Medulla oblongata (tissue), 1 donor: ENCODE results near the gene GSTM4.
"Not testable (repeated sequence)": the region's sequence is repeated elsewhere in the genome, so short reads cannot be mapped to it uniquely, and the experiment has no call there.

Source experiments
- DNase-seq: peaks from one replicate; pipeline ENCODE4 v3.0.0-alpha.2; 2015; ENCODE audit errors: extremely low spot score

GSTM4 gene

DNA sequence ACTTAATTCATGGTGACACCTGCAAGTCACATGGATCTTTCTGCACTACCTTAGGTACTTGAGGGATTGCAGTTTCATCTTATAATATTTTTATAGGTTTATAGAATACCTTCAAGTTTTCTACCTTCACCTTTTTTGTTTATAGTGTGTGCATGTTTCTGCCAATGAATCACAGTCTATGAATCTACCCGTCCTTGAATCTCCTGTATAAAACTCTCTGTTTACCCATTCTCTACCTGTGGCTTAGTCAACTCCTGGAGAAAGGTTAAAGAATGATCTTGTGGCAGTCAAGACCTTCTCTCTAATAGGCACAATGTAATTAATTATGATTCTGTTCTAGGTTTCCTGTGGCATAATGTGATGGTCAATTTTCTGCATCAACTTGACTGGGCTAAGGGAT, 8.8 kb downstream of the GSTM4 start:
- peak; percentile 1 for DNase-seq

DNA sequence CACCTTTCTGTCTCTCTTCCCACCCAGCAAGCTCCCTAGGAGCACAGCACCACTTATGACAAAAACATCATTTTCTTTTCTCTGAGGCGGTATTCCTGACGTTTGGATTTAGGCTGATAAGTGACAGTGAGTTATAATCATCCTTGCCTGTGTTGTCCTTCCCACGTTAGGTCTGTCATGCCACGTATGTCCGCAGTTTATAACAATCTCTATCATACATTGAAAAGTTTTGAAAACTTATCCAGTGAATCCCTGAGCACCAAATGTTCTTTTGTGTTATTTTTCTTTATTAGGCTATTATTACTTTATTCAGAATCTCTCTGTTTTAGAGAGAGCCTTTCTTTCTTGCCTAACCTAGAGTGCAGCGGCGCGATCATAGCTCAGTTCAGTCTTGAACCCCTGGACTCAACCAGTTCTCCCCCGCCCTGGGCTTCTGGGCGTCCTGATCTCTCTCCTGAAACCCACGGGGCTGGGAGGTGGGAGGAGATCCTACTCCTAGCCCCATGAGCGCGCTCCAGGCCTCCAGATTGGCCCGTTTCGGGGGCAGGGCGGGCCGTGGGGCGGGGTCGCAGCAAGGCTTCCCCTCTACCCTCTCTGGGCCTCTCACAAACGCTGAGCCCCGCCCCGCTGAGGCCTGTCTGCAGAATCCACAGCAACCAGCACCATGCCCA, 11.7 kb downstream of the GSTM4 start, which contains the start of gene GSTM2:
Gene GSTM2, plus strand, starts transcription at position 606 of the 671 bp plus-strand sequence. Its CDS starts 59 bp downstream, at position 665.
- peak; percentile 89 for DNase-seq

DNA sequence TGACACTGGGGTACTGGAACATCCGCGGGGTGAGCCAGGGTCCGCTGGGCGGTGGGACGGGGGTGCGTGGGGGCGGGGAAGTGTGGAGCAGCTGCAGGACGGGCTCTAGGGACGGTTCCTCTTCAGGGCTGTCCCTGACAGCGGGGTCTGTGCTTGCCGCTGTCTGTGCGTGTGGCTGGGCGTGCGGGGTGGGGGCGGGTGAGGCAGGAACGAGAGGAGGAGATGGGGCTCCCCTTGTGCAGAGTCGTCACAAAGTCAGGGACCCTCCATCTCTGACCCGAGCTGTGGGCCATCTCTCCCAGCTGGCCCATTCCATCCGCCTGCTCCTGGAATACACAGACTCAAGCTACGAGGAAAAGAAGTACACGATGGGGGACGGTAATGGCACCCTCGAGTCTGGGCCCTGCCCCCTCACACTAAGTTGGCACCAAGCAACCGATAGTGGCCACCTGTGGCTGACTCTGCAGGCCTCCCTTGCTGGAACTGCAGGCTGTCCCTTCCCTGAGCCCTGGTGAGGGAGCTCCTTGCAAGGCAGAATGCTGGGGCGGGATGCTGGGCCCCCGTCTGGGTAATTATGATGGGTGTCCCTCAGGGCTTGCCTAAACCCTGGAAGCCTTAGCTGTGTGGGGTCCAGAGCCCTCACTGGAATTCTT, 12.3 kb downstream of the GSTM4 start:
- peak; percentile 2 for DNase-seq

DNA sequence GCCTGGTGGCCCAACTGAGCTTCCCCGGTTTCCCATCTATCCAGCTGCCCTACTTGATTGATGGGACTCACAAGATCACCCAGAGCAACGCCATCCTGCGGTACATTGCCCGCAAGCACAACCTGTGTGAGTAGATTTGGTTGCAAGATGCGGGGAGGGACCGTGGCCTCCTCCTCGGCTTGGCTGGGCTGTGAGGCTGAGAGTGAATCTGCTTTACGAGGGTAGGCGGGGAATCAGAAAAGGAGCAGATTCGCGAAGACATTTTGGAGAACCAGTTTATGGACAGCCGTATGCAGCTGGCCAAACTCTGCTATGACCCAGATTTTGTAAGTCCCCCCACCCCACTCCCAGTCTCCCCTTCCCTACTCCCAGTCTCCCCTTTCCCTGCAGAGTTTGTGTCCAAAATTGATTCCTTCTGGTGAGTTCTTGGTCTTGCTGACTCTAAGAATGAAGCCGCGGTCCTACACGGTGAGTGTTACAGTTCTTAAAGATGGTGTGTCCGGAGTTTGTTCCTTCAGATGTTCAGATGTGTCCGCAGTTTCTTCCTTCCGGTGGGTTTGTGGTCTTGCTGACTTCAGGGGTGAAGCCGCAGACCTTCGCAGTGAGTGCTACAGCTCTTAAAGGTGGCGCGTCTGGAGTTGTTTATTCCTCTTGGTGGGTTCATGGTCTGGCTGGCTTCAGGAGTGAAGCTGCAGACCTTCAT, 13.5 kb downstream of the GSTM4 start:
- peak; percentile 1 for DNase-seq

DNA sequence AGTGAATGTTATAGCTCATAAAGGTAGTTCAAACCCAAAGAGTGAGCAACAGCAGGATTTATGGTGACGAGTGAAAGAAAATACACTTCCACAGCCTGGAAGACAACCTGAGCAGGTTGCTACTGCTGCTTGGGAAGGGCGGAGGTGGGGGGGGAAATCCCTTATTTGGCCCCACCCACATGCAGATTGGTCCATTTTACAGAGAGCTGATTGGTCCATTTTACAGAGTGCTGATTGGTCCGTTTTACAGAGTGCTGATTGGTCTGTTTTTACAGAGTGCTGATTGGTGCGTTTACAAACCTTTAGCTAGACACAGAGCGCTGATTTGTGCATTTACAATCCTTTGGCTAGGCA, 14.0 kb downstream of the GSTM4 start:
- not testable (repeated sequence) for DNase-seq

DNA sequence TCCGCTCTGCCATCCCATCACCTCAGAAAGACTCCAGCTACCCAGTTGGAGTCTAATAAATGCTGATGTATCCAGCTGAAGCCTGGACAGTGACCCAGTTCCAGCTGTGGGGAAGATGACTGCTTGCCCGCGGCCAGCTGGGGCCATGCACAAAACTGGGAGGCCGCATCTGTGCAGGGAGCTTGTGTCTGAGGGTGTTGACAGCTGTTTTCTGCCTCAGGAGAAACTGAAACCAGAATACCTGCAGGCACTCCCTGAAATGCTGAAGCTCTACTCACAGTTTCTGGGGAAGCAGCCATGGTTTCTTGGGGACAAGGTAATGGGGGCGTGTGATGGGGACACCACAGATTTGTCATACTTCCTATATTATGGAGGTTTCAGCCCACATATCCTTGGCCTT, 15.2 kb downstream of the GSTM4 start:
- no peak for DNase-seq

DNA sequence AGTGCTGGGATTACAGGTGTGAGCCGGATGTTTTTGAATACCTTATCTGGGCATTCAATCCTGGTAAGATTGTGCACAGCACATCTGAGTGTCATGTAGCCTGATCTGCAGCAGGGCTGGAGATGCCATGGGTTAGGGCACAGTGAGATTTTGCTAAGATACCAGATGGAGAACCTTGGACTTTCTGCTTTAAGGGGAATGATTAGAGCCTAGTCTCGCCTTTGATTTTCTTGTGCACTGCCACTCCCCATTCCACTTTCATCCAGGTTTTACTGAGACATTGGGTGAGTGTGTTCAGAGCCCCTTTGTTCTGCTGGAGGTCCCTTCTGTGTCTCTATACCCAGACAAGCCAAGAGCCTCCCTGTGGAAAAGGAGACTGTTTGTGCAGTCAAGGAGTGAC, 18.0 kb downstream of the GSTM4 start:
- DNase-seq, result not testable (repeated sequence)

DNA sequence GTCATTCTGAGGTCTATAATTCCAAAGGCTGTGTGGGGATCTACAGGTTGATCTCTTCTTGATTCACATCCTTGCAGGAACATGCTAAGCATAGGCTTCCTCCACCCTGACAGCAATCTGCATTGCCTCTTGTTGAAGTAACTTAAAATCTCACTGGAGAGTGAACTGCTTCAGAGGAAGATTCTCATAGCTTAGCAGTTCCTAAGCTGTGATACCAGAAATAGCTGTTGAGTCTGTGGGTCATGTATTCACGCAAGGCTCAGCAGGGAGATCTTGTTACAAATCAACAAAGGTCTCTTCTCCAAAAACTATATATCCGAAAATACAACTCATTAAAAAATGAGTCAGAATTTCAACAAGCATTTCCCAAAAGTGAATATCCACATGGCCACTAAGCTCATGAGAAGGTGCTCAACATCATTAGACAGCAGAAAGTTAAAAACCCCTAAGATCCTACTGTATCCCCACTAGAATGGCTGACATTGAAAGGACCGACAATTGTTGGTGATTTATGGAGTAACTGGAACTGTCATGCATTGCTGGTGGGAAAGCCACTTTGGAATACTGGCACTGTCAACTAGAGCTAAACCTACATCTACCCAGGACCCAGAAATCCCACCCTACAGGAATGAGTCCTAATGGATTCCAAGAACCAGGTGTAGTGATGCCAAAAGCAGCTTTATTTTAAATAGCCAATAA, 20.9 kb downstream of the GSTM4 start:
- not testable (repeated sequence) for DNase-seq

DNA sequence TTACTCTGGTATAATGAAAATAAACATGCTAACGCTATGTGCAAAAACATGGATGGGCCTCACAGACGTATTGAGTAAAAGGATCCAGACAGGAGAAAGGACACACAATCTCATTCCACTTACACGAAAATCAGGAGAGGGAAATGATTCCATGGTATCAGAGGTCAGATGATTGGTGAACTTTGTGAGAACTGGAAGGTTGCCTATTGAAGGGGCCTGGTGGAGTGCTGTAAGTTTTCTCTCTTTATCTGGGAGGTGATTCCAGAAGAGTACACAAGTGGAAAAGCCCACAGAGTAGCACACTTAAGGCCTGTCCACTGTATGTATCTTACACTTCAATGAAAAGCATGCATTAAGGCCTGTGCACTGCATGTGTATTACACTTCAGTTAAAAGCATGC, 21.6 kb downstream of the GSTM4 start:
- DNase-seq, result no peak

DNA sequence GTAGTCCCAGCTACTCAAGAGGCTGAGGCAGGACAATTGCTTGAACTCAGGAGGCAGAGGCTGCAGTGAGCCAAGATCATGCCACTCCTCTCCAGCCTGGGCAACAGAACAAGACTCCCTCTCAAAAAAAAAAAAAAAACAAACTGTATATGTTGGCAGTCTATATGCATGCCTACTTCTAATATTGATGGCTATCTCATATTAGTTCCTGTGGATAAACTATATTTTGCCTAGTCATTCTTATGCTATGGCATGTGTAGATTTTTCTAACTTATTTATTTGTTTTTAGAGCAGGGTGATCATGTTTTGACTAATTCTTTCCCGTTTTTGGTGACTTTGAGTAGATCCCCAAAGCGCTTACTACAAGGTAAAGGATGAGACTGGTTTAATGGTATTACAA, 22.7 kb downstream of the GSTM4 start:
- DNase-seq, result not testable (repeated sequence)

DNA sequence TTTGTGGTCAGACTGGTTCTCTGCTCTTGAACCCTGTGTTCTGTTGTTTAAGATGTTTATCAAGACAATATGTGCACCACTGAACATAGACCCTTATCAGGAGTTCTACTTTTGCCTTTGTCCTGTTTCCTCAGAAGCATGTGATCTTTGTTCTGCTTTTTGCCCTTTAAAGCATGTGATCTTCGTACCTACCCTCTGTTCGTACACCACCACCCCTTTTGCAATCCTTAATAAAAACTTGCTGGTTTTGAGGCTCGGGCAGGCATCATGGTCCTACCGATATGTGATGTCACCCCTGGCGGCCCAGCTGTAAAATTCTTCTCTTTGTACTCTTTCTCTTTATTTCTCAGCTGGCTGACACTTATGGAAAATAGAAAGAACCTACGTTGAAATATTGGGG, 28.9 kb downstream of the GSTM4 start:
- DNase-seq, result not testable (repeated sequence)

DNA sequence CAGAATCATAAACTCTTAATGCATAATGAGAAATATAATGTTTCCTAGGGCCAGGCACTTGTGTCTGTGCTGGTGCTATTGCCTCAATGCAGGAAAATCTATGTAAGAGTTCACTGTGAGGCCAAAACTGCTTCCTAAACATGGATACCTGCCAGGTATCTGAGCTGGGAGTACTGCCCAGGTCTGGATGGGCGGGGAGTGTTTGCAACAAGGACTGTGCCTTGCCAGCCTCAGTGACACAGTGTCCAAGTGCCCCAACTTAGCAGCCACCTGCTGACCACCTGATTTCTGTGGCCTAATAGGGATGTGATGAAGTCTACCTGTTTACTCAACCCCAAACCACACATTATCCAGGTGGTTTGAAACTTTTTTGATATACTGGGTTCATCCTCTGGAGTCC, 29.5 kb downstream of the GSTM4 start:
- not testable (repeated sequence) for DNase-seq

DNA sequence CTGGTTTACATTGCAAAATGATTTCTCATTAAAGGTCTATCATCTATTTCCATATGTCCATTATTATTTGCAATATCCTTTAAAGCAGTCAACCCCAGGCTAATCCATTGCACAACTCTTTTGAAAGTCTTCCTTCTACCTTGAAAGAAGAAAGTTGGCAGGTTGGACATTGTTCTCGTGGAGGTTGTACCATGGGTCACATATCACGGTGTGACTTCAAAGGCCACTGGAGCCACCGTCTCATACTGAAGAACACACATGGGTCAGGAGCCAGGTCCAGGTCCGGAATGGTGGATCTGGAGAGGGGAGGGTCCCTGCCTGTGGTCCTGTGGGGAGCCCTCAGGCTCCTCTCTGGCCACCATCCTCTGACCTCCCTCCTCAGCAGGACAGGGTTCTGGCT, 30.0 kb downstream of the GSTM4 start:
- not testable (repeated sequence) for DNase-seq

DNA sequence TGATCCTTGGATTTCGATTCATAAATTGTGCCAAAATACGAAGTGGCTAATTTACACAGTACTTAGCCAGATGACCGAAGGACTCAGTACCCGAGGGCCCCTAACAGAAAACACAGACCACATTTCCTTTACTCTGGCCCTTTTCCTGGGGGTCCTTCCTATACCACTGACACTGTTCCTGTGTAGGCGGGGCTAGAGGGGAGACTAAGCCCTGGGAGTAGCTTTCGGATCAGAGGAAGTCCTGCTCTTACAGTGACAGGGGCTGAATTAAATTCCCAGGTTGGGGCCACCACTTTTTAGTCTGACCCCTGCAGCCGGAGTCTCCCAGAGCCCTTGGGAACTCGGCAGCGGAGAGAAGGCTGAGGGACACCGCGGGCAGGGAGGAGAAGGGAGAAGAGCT, 31.2 kb downstream of the GSTM4 start:
- not testable (repeated sequence) for DNase-seq

DNA sequence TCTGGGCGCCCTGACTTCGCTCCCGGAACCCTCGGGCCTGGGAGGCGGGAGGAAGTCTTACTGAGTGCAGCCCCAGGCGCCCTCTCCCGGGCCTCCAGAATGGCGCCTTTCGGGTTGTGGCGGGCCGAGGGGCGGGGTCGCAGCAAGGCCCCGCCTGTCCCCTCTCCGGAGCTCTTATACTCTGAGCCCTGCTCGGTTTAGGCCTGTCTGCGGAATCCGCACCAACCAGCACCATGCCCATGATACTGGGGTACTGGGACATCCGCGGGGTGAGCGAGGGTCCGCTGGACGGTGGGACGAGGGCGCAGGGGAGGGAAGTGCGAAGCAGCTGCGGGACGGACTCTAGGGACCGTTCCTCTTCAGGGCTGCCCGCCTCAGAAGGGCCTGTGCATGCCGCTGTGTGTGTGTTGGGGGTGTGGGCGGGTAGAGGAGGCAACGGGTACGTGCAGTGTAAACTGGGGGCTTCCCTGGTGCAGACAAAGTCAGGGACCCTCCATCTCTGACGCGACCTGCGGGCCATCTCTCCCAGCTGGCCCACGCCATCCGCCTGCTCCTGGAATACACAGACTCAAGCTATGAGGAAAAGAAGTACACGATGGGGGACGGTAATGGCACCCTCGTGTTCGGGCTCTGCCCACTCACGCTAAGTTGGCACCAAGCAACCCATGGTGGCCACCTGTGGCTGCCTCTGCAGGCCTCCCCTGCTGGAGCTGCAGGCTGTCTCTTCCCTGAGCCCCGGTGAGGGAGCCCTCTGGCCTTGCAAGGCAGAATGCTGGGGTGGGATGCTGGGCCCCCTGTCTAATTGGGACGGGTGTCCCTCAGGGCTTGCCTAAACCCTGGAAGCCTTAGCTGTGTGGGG, 32.0 kb downstream of the GSTM4 start, which contains the start of gene GSTM1:
Gene GSTM1, plus strand, starts transcription at position 177 of the 859 bp plus-strand sequence. Its CDS starts 57 bp downstream, at position 234.
- DNase-seq, result peak; percentile 93

DNA sequence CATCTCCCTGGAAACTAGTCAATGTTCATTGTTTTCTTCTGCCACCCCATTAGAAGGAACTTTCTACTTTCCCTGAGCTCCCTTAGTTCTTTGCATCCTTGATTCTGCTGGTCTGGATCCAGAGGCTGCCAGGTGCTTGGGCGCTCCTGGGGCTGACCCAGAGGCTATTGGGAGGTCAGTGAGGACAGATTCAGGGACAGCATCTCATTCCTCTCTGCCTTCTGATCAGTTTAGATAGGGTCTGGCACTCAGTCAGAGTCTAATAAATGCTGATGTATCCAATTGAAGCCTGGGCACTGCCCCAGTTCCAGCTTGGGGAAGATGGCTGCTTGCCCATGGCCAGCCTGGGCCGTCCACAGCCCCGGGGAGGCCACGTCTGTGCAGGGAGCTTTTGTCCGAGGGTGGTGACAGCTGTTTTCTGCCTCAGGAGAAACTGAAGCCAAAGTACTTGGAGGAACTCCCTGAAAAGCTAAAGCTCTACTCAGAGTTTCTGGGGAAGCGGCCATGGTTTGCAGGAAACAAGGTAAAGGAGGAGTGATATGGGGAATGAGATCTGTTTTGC, 34.0 kb downstream of the GSTM4 start:
- peak; percentile 39 for DNase-seq

DNA sequence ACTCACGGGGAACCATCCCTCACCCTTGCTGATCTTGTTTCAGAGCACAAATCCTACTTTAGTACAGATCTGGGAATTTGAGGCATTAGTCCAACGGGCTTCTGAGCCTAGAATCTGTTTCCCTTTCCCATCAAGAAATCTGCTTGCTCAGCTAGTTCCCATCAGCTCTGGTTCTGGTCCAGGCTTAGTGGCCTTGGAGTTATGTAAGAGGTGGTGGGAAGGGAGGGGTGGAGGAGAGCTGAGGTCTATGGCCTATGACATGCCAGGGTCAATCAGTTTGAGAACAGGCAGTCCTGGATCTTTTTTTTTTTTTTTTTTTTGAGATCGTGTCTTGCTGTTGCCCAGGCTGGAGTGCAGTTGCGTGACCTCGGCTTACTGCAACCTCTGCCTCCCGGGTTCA, 35.9 kb downstream of the GSTM4 start:
- DNase-seq, result peak; percentile 63

DNA sequence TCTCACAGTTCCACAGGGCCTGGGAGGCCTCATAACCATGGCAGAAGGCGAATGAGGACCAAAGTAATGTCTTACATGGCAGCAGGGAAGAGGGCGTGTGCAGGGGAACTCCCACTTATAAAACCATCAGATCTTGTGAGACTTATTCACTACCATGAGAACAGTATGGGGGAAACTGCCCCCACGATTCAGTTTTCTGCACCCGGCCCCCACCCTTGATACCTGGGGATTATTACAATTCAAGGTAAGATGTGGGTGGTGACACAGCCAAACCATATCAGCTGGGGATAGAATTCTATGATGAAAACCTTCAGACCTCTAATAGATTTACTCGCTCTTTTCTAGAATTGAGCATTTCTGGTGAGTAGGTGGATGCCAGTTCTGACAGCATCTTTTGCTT, 38.5 kb downstream of the GSTM4 start:
- not testable (repeated sequence) for DNase-seq

DNA sequence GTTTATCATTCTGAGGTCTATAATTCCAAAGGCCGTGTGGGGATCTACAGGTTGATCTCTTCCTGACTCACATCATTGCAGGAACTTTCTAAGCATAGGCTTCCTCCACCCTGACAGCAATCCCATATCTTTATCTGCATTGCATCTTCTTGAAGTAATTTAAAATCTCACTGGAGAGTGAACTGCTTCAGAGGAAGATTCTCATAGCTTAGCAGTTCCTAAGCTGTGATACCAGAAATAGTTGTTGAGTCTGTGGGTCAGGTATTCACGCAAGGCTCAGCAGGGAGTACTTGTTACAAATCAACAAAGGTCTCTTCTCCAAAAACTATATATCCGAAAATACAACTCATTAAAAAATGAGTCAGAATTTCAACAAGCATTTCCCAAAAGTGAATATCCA, 39.2 kb downstream of the GSTM4 start:
- not testable (repeated sequence) for DNase-seq

DNA sequence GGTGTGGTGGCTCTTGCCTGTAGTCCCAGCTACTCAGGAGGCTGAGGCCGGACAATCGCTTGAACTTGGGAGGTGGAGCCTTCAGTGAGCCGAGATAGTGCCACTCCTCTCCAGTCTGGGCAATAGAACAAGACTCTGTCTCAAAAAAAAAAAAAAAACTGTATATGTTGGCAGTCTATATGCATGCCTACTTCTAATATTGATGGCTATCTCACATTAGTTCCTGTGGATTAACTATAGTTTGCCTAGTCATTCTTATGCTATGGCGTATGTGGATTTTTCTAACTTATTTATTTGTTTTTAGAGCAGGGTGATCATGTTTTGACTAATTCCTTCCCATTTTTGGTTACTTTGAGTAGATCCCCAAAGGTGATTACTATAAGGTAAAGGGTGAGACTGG, 41.2 kb downstream of the GSTM4 start:
- DNase-seq, result no peak

DNA sequence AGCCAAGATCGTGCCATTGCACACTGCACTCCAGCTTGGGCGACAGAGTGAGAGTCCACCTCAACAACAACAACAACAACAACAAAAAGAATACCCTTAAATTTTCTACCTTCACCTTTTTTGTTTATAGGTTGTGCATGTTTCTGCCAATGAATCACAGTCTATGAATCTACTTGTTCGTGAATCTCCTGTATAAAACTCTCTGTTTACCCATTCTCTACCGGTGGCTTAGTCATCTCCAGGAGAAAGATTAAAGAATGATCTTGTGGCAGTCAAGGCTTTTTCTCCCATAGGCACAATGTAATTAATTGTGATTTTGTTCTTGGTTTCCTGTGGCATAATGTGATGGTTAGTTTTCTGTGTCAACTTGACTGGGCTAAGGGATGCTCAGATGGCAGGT, 42.0 kb downstream of the GSTM4 start:
- not testable (repeated sequence) for DNase-seq
